SH-SY5Y (cell line): ENCODE measurements around the gene ZNF76.

Experiments used
- GATA2 ChIP-seq: IDR thresholded peaks from 2 replicates; pipeline ENCODE4 v1.6.1; 2011; ENCODE audit warnings: mild to moderate bottlenecking, low read depth, low read length
- GATA3 ChIP-seq: IDR thresholded peaks from 2 replicates; pipeline ENCODE4 v1.6.1; 2011; ENCODE audit warnings: low read depth, mild to moderate bottlenecking, low read length, moderate library complexity

ZNF76 gene

DNA sequence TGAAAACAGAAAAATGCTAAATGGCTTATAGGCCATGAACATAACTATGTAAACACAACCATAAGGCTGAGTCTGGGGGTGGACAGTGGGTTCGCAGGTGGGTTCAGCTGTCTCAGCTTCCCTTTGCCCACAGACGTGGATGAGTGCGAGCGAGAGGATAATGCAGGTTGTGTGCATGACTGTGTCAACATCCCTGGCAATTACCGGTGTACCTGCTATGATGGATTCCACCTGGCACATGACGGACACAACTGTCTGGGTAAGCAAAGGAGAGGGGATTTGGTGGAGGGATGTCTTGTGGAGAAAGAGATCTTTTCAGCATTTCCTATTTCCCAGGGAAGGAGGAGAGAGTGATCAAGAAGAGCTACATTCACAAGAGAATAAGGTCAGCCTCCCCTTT, 31.1 kb upstream of the ZNF76 start:
- no peak for TF ChIP-seq GATA2
- no peak for TF ChIP-seq GATA3

- TF ChIP-seq GATA3 (no peak), GATA2 (no peak)
These were observed 30.2 kb upstream of the ZNF76 start for GRCh38 chr6:35229304-35229703.

GRCh38 chr6:35230498-35230897, 29.0 kb upstream of the ZNF76 start:
- no peak for TF ChIP-seq GATA3
- TF ChIP-seq GATA2: no peak

DNA sequence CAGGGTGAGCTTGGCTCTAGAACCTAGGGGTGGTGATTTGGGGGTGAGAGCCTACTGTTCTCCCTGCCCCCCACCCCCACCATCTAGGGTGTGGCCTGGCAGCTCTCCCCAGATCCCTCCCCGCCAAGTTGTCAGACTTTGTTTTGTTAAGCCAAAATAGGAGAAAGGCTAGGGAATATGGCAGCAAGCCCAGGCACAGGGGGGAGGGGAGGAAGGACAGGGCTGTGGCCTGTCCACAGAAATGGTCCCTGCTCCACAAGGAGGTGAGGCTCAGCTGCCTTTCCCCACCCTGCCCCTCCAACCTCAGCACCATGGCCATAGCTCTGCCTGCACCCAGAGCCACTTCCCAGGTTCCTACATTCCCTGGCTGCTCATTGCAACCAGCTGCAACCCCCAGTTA, 28.6 kb upstream of the ZNF76 start:
- TF ChIP-seq GATA2 (no peak), GATA3 (no peak)

- TF ChIP-seq GATA2 (no peak), GATA3 (no peak)
These were observed 28.0 kb upstream of the ZNF76 start for GRCh38 chr6:35231563-35231962.

DNA sequence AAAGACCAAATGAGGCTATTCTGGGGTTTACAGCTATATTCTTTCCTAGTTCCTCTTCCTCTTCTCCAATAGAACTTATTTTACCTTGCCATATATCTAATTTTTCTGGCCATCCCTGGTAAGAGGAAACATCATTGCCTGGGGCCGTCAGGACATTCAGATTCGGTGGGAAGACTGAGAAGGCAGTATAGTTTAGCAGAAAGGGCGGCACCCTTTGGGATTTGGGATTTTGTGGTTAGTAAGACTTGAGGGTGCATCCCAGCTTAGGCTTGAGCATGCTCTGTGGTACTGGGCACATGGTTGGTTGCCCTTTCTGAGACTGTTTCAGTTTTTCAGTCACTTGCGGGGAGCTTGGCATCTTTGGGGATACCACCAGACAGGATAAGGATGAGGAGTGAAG, 24.6 kb upstream of the ZNF76 start:
- no peak for TF ChIP-seq GATA3
- TF ChIP-seq GATA2: no peak

GRCh38 chr6:35236223-35236622, 23.3 kb upstream of the ZNF76 start:
- no peak for TF ChIP-seq GATA3
- TF ChIP-seq GATA2: no peak

DNA sequence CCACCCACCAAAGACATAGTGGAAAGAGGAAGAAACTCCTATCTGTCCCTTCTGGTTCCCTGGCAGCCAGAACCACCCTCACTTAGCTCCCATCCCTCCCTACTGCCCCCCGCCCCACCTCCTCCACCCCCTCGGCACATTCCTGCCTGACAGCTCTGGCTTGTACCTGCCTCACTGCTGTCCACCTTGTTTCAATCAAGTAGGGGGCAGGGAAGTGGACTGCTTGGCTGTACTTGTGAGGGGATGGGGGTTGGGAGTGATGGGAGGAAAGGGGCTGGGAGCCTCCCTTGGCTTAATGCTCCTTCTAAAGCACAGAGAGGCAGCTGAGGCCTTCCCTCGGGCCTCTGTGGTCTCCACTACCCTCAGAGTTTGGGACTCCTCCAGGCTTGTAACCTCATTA, 22.1 kb upstream of the ZNF76 start:
- TF ChIP-seq GATA2 (no peak), GATA3 (no peak)

DNA sequence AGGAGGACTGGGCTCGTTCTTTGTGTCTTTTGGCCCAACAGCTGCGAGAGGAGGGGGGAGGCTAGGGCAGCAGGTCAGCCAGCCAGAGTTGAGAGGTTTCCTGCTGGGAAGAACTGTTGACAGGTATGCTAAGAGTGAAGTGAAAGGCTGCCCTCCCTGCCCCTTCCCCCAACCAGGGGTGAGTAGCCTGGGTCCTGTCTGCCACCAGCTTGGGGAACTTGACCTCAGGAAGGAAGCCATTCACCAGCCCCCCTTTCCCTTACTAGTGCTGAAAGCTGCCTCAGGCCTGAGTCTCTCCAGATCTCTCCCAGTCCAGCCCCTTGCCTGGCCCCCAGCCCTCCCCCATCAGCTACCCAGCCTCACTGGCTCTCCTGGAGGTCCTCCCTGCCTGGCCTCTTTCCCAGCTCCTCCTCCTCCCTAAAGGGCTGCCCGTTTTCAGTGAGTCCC, 20.7 kb upstream of the ZNF76 start:
- TF ChIP-seq GATA2 (no peak), GATA3 (no peak)

- TF ChIP-seq GATA2: no peak
- TF ChIP-seq GATA3: no peak
These were observed 20.0 kb upstream of the ZNF76 start for GRCh38 chr6:35239581-35239980.

DNA sequence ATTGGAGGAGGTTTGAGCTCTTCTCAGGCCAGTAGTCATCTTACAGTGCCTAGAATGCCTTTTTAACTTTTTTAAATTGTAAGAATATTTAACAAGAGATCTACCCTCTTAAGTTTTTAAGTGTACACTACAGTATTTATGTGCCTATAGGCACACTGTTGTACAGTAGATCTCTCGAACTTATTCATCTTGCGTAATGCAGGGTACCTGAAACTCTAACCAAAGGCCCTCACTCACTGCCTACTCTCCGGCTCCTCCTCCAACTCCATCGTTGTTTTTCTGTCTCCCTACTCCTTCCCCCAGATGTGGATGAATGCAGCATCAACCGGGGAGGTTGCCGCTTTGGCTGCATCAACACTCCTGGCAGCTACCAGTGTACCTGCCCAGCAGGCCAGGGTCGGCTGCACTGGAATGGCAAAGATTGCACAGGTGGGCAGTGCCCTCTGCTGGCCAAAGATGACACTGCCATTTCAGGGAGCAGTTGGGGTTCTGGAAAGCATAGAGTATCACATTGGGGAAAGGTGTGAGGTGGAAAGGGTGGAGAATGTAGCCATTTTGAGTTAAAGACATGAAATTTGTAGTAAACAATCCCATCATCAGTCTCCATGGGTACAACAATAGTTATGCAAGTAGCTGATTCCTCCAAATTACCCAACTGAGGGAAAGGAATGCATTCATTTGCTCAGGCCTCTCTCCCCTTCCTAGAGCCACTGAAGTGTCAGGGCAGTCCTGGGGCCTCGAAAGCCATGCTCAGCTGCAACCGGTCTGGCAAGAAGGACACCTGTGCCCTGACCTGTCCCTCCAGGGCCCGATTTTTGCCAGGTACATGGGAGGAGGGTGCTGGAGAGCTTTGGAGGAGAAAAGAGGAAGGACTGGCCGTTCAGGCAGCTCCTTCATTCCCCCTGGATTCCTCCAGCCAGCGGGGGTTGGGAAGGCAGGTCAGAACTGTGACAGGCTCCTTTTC, 18.4 kb upstream of the ZNF76 start:
- TF ChIP-seq GATA2 (no peak), GATA3 (no peak)

DNA sequence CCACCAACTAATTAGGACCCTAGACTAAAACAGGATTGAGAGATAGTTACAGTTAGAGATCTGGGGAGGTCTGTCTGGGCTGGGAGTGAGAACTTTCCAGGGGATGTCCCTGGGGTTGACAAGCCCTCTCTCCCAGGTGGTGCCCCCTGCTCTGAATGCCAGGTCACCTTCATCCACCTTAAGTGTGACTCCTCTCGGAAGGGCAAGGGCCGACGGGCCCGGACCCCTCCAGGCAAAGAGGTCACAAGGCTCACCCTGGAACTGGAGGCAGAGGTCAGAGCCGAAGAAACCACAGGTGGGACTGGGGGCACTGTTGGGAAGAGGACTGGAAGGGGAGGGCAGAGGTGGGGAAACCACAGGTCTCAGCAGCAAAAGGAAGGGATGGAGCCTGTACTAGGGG, 17.0 kb upstream of the ZNF76 start:
- TF ChIP-seq GATA2: no peak
- TF ChIP-seq GATA3: no peak

- TF ChIP-seq GATA2: no peak
- no peak for TF ChIP-seq GATA3
These were observed 16.6 kb upstream of the ZNF76 start for GRCh38 chr6:35242906-35243305.

- TF ChIP-seq GATA3: no peak
- TF ChIP-seq GATA2: no peak
These were observed 16.1 kb upstream of the ZNF76 start for GRCh38 chr6:35243386-35243958.

- TF ChIP-seq GATA2 (no peak), GATA3 (no peak)
These were observed 15.0 kb upstream of the ZNF76 start for GRCh38 chr6:35244551-35244950.

DNA sequence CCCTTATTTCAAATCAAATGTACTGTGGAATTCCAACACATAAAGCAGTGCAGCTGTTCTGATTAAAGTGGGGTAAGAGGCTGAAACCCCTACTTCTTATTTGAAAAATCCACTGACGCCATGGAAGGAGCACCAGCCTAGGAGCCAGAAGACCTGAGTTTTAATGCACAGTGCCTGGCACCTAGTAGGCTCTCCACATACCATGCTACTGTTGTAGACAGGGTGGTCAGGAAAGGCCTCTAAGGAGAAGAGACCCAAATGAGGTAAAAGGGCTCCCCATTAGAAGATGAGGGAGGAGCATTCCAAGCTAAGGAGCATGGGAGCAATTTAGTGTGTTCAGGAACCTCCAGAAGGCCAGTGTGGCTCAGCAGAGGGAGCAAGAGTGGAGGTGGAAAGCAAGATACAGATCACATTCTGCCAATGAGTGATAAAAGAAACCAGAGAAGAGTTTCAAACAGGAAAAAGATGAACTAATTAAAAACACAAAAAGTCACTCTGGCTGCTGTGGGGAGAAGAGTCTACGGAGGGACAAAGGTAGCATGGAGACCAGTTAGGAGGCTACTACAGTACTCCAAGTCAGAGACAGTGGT, 11.8 kb upstream of the ZNF76 start:
- TF ChIP-seq GATA3 (no peak), GATA2 (no peak)
